ENCODE measurements around the gene PCDHA13.
"Not testable (repeated sequence)": the region's sequence is repeated elsewhere in the genome, so short reads cannot be mapped to it uniquely, and the experiment has no call there.

The PCDHA13 gene, protein sequence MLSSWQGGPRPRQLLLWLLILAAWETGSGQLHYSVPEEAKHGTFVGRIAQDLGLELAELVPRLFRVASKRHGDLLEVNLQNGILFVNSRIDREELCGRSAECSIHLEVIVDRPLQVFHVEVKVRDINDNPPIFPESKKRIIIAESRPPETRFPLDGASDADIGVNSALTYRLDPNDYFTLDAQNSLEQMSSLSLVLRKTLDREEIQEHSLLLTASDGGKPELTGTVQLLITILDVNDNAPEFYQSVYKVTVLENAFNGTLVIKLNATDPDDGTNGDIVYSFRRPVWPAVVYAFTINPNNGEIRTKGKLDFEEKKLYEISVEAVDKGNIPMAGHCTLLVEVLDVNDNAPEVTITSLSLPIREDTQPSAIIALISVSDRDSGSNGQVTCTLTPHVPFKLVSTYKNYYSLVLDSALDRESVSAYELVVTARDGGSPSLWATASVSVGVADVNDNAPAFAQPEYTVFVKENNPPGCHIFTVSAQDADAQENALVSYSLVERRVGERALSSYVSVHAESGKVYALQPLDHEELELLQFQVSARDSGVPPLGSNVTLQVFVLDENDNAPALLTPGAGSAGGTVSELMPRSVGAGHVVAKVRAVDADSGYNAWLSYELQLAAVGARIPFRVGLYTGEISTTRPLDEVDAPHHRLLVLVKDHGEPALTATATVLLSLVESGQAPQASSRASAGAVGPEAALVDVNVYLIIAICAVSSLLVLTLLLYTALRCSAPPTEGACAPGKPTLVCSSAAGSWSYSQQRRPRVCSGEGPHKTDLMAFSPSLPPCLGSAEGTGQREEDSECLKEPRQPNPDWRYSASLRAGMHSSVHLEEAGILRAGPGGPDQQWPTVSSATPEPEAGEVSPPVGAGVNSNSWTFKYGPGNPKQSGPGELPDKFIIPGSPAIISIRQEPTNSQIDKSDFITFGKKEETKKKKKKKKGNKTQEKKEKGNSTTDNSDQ

GRCh38 chr5:140881889-140882590, at the start of gene PCDHA13:
Gene PCDHA13 (plus strand): TSS chr5:140882124. CDS start chr5:140882269, 145 bp downstream.
- DNase-seq = no peak

DNA sequence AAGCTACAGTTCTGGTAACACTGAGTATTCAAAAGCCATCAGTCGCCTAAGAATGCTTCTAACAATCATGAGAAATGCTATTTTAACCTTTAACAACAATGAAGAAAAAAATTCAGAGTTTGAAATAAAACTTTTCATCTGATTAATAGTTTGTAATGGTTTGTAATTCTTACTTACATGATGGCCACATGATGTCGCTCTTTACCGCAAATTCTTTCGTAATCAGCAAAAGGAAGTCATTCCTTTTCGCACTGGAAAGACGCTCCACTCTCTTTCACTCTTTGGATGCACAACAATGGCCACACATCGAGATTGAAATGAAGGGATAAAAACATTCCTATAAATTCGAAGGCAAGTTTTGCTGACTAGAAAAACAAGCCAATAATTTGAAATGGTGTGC, 47.9 kb upstream of the PCDHA13 start, which contains the start of gene PCDHA7:
Gene PCDHA7, plus strand, starts transcription at position 277 of the 400 bp plus-strand sequence. Its CDS starts 115 bp downstream, at position 392.
- DNase-seq = no peak

- DNase-seq = not testable (repeated sequence)
Observed at GRCh38 chr5:140834439-140835008, 47.4 kb upstream of the PCDHA13 start.

DNA sequence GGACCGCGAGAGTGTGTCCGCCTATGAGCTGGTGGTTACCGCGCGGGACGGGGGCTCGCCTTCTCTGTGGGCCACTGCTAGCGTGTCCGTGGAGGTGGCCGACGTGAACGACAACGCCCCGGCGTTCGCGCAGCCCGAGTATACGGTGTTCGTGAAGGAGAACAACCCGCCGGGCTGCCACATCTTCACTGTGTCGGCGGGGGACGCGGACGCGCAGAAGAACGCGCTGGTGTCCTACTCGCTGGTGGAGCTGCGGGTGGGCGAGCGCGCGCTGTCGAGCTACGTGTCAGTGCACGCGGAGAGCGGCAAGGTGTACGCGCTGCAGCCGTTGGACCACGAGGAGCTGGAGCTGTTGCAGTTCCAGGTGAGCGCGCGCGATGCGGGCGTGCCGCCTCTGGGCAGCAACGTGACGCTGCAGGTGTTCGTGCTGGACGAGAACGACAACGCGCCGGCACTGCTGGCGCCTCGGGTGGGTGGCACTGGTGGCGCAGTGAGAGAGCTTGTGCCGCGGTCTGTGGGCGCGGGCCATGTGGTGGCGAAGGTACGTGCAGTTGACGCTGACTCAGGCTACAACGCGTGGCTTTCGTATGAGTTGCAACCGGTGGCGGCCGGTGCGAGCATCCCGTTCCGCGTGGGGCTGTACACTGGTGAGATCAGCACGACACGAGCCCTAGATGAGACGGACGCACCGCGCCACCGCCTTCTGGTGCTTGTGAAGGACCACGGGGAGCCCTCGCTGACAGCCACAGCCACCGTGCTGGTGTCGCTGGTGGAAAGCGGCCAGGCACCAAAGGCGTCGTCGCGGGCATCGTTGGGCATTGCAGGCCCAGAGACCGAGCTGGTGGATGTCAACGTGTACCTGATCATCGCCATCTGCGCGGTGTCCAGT, 46.1 kb upstream of the PCDHA13 start:
- no peak for DNase-seq

DNA sequence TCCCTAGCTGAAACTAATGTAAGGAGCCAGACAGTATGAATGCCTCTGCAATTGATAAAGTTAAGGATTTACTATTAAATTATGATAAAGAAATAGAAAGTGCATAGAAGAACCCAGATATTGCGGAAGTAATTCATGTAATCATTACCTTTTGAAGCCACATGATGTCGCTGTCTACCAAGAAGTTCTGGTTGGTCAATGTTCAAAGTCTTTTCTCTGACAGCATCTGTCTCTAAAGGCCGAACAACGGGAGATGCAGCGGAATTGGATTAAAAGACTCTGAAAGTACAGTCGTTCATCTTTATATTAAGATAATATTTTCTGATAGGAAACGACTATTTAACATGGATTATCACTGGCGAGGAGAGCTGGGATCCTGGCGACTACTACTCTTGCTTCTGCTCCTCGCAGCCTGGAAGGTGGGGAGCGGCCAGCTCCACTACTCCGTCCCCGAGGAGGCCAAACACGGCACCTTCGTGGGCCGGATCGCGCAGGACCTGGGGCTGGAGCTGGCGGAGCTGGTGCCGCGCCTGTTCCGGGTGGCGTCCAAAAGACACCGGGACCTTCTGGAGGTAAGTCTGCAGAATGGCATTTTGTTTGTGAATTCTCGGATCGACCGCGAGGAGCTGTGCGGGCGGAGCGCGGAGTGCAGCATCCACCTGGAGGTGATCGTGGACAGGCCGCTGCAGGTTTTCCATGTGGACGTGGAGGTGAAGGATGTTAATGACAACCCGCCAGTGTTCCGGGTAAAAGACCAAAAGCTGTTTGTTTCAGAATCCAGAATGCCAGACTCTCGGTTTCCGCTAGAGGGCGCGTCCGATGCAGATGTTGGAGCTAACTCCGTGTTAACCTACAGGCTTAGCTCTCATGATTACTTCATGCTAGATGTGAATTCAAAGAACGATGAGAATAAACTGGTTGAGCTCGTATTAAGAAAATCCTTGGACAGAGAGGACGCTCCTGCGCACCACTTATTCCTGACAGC, 40.7 kb upstream of the PCDHA13 start, which contains the start of gene PCDHA8:
Gene PCDHA8, plus strand, starts transcription at position 210 of the 985 bp plus-strand sequence. Its CDS starts 135 bp downstream, at position 345.
- no peak for DNase-seq

GRCh38 chr5:140842798-140843733, 38.9 kb upstream of the PCDHA13 start:
- no peak for DNase-seq

- DNase-seq = not testable (repeated sequence)
Observed at GRCh38 chr5:140848139-140849102, 33.5 kb upstream of the PCDHA13 start, which contains the start of gene PCDHA9. Gene PCDHA9 (plus strand): TSS chr5:140848382. CDS start chr5:140848496, 114 bp downstream.

DNA sequence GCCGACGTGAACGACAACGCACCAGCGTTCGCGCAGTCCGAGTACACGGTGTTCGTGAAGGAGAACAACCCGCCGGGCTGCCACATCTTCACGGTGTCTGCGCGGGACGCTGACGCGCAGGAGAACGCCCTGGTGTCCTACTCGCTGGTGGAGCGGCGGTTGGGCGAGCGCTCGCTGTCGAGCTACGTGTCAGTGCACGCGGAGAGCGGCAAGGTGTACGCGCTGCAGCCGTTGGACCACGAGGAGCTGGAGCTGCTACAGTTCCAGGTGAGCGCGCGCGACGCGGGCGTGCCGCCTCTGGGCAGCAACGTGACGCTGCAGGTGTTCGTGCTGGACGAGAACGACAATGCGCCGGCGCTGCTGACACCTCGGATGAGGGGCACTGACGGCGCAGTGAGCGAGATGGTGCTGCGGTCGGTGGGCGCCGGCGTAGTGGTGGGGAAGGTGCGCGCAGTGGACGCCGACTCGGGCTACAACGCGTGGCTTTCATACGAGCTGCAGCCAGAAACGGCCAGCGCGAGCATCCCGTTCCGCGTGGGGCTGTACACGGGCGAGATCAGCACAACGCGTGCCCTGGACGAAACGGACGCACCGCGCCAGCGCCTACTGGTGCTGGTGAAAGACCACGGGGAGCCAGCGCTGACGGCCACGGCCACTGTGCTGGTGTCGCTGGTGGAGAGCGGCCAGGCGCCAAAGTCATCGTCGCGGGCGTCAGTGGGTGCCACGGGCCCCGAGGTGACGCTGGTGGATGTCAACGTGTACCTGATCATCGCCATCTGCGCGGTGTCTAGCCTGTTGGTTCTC, 31.9 kb upstream of the PCDHA13 start:
- DNase-seq = not testable (repeated sequence)

- no peak for DNase-seq
Observed at GRCh38 chr5:140855772-140856674, 25.9 kb upstream of the PCDHA13 start, which contains the start of gene PCDHA10. Gene PCDHA10 (plus strand): TSS chr5:140855897. CDS start chr5:140856049, 152 bp downstream.

GRCh38 chr5:140857177-140857986, 24.5 kb upstream of the PCDHA13 start:
- no peak for DNase-seq

GRCh38 chr5:140857987-140858240, 24.0 kb upstream of the PCDHA13 start:
- no peak for DNase-seq

- DNase-seq = no peak
Observed at GRCh38 chr5:140862441-140863295, 19.3 kb upstream of the PCDHA13 start.

DNA sequence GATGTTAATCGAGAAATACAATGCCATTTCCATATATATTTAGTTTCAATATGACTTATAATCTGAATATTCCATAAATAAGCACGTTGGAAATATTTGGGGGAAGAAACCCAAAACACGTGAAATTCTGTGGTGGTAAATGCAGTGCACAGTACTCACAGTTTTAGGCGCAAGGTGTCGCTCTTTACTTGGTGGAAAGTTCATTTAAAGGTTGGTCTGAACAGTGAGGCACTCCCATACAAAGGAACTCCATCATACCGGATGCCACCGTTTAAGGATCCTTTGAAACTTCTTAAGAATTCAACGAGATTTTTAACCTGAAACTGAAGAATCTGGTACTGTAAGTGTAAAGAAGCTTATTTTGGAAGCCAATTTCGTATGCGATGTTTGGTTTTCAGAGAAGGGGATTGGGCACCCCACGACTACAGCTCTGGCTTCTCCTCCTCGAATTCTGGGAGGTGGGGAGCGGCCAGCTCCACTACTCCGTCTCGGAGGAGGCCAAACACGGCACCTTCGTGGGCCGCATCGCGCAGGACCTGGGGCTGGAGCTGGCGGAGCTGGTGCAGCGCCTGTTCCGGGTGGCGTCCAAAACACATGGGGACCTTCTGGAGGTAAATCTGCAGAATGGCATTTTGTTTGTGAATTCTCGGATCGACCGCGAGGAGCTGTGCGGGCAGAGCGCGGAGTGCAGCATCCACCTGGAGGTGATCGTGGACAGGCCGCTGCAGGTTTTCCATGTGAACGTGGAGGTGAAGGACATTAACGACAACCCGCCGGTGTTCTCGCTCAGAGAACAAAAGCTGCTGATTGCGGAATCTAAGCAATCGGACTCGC, 13.0 kb upstream of the PCDHA13 start, which contains the start of gene PCDHA11:
Gene PCDHA11, plus strand, starts transcription at position 237 of the 834 bp plus-strand sequence. Its CDS starts 147 bp downstream, at position 384.
- no peak for DNase-seq

All from NCI-H446 treated with DMSO at 0.1 percent for 48 hours (cell line).